Esophagus (tissue), 2 donors: ENCODE measurements around the gene NUSAP1. TPM values are rescaled to one million over a fixed set of nuclear protein-coding genes. Genes with fewer than 3 reads are reported as not detected.

Source experiments
- H3K27ac ChIP-seq, 2 donors: one replicate each; pipeline ENCODE4 v1.5.1; 2013; ENCODE audit warnings: low read depth in 2 of 2, mild to moderate bottlenecking in 2 of 2, inconsistent platforms in 1 of 2, low read length in 1 of 2, moderate library complexity in 1 of 2
- H3K27me3 ChIP-seq, 2 donors: one replicate each; pipeline ENCODE4 v1.6.1; 2013; ENCODE audit warnings: low read length in 2 of 2, control low read depth in 1 of 2, mild to moderate bottlenecking in 1 of 2; ENCODE audit not compliant: insufficient read depth in 2 of 2, control insufficient read depth in 1 of 2
- H3K36me3 ChIP-seq, 2 donors: one replicate each; pipeline ENCODE4 v1.6.1; 2013; ENCODE audit warnings: low read length in 1 of 2; ENCODE audit not compliant: control insufficient read depth in 2 of 2, insufficient read depth in 2 of 2
- H3K4me1 ChIP-seq, 2 donors: one replicate each; pipeline ENCODE4 v1.6.1; 2013; ENCODE audit warnings: low read length in 1 of 2; ENCODE audit not compliant: control insufficient read depth in 2 of 2, insufficient read depth in 2 of 2
- H3K4me3 ChIP-seq, 2 donors: one replicate each; pipeline ENCODE4 v1.5.1; 2013; ENCODE audit warnings: low read length in 2 of 2, mild to moderate bottlenecking in 2 of 2, low read depth in 1 of 2, moderate library complexity in 1 of 2
- H3K9me3 ChIP-seq, 2 donors: one replicate each; pipeline ENCODE4 v1.6.1; 2013; ENCODE audit warnings: mild to moderate bottlenecking in 2 of 2, low read depth in 1 of 2, low read length in 1 of 2, moderate library complexity in 1 of 2; ENCODE audit not compliant: control insufficient read depth in 2 of 2, insufficient read depth in 1 of 2
- WGBS, 2 donors: extraction: QIAGEN DNeasy Blood & Tissue Kit; methylation state at CpG; one replicate each; pipeline ENCODE4 v1.1.7; 2013; 5-methylcytosine and 5-hydroxymethylcytosine counted together
- polyA plus RNA-seq, 2 donors: library from polyadenylated mRNA; stranded (reverse); fragments of 200-250 nt; gene quantifications; one replicate each; pipeline ENCODE4 v1.2.3, GENCODE V29; 2013
- donor health status: healthy with polysubstance abuse.
- donor health status: Bipolar disorder and iron deficiency.

The NUSAP1 gene
- polyA plus RNA-seq, 2 donors: 16.6 to 28.0 TPM

- Histone ChIP-seq H3K9me3 (no peaks in the 10 kb centered on the region), H3K27ac (peak overlapping the region in 1 of 2 donors; percentile 58), H3K36me3 (no peaks in the 10 kb centered on the region), H3K4me3 (peak overlapping the region in 1 of 2 donors; percentile 64), H3K27me3 (no peaks in the 10 kb centered on the region), H3K4me1 (no peaks in the 10 kb centered on the region)
- 72 to 77% methylated on average over 6 of the region's 6 CpGs for WGBS, 2 donors
Observed at GRCh38 chr15:41331281-41331680, 1.4 kb upstream of the NUSAP1 start.

DNA sequence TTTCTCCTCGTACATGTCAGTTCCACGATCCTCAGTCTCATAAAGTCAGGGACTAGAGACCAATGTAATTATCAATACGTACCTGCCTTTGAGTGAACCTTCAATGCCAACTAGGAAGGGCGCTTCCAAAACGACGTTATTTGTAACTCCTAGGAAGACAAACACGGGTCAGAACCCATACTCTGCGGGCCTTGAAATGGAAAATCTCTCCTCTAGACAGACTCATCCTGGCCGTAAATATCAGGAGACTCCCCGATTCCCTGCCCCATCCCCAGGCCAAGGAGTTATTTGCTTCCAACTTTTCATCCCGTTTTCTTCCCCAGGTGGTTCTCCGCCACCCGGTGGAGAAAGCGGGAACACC lies 868 bp upstream of the NUSAP1 start:
- Histone ChIP-seq H3K36me3 (no peaks in the 10 kb centered on the region), H3K27me3 (no peaks in the 10 kb centered on the region), H3K27ac (peak overlapping the region; percentile 58 to 94), H3K4me3 (peak overlapping the region; percentile 64 to 82), H3K9me3 (no peaks in the 10 kb centered on the region), H3K4me1 (no peaks in the 10 kb centered on the region)
- 1% methylated on average over 14 of the region's 14 CpGs for WGBS, 2 donors

- Histone ChIP-seq H3K4me1 (no peaks in the 10 kb centered on the region), H3K27ac (peak overlapping the region; percentile 87 to 96), H3K27me3 (no peaks in the 10 kb centered on the region), H3K4me3 (peak overlapping the region; percentile 64 to 77), H3K9me3 (no peaks in the 10 kb centered on the region), H3K36me3 (no peaks in the 10 kb centered on the region)
- WGBS, 2 donors: 0% methylated on average over 26 of the region's 26 CpGs
Observed at GRCh38 chr15:41333026-41333562, 413 bp downstream of the NUSAP1 start.

- no peaks in the 10 kb centered on the region for H3K27me3 ChIP-seq
- H3K9me3 ChIP-seq: no peaks in the 10 kb centered on the region
- 81% methylated on average over 12 of the region's 12 CpGs for WGBS, 2 donors
- H3K4me3 ChIP-seq: no peak overlapping the region
- no peaks in the 10 kb centered on the region for H3K36me3 ChIP-seq
- H3K4me1 ChIP-seq: no peaks in the 10 kb centered on the region
- H3K27ac ChIP-seq: no peak overlapping the region
Observed at GRCh38 chr15:41334293-41335120, 1.8 kb downstream of the NUSAP1 start.

DNA sequence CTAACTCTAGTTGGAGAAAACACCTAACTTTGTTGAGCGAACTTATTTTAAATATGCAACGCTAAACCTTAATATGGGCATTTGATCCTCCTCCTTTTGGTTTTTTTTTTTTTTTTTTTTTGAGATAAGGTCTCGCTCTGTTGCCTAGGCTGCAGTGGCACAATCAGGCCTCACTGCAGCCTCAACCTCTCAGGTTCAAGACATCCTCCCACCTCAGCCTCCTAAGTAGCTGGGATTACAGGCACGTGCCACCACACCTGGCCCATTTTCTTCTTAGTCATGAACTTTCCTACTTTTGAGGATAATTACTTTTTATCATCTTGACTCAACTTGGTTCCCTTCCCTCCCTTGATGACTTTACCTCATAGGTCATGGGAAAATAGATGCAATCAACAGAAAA lies 3.9 kb downstream of the NUSAP1 start:
- Histone ChIP-seq H3K4me1 (peaks cover 0 to 2% of the 10 kb centered on the region in 2 donors), H3K4me3 (no peak overlapping the region), H3K27ac (no peak overlapping the region), H3K9me3 (no peaks in the 10 kb centered on the region), H3K27me3 (no peaks in the 10 kb centered on the region), H3K36me3 (no peaks in the 10 kb centered on the region)
- WGBS, 2 donors: 87 to 91% methylated on average over 4 of the region's 4 CpGs

GRCh38 chr15:41337047-41337446 lies 4.4 kb downstream of the NUSAP1 start:
- Histone ChIP-seq H3K36me3 (no peaks in the 10 kb centered on the region), H3K4me1 (peaks cover 0 to 2% of the 10 kb centered on the region in 2 donors), H3K9me3 (no peaks in the 10 kb centered on the region), H3K27ac (no peak overlapping the region), H3K27me3 (no peaks in the 10 kb centered on the region), H3K4me3 (no peak overlapping the region)
- WGBS, 2 donors: 98 to 100% methylated on average over 6 of the region's 6 CpGs

GRCh38 chr15:41337631-41338522 lies 5.2 kb downstream of the NUSAP1 start:
- Histone ChIP-seq H3K27me3 (no peaks in the 10 kb centered on the region), H3K36me3 (no peaks in the 10 kb centered on the region), H3K9me3 (no peaks in the 10 kb centered on the region), H3K4me3 (no peak overlapping the region), H3K4me1 (peaks cover 0 to 2% of the 10 kb centered on the region in 2 donors), H3K27ac (no peak overlapping the region)
- WGBS, 2 donors: 73 to 79% methylated on average over 13 of the region's 13 CpGs

DNA sequence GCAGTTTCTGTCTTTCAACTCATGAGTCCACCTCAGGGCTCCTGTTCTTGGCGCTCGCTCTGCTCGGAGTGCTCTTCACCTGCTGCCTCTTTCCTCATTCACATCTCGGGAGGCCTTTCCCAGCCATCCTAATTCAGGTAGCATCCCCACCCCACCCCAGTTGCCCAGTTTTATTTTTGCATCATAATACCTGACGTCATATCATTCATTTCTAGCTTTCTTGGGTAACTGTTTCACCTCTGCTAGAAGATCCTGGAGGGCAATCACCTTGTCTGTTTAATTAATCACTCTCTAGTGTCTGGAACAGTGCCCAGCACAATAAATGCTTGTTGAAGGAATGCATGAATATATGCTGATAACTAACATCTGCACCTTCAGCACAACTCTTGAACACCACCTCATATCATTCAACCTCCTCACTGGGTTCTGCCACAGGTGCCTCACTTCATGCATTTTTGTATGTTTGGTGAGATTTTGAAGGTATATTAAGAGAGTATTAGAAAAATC lies 7.6 kb downstream of the NUSAP1 start:
- no peaks in the 10 kb centered on the region for H3K27me3 ChIP-seq

GRCh38 chr15:41341519-41341918 lies 8.8 kb downstream of the NUSAP1 start:
- no peaks in the 10 kb centered on the region for H3K9me3 ChIP-seq
- no peak overlapping the region for H3K27ac ChIP-seq
- no peak overlapping the region for H3K4me3 ChIP-seq
- H3K27me3 ChIP-seq: no peaks in the 10 kb centered on the region
- H3K4me1 ChIP-seq: peaks cover 0 to 2% of the 10 kb centered on the region in 2 donors
- H3K36me3 ChIP-seq: no peaks in the 10 kb centered on the region
- WGBS, 2 donors: 81 to 87% methylated on average over 4 of the region's 4 CpGs

More for the DNA sequence above, 7.6 kb downstream of the NUSAP1 start:
- H3K27ac ChIP-seq: no peak overlapping the region
- H3K36me3 ChIP-seq: no peaks in the 10 kb centered on the region
- no peak overlapping the region for H3K4me3 ChIP-seq
- H3K4me1 ChIP-seq: peaks cover 0 to 2% of the 10 kb centered on the region in 2 donors
- H3K9me3 ChIP-seq: no peaks in the 10 kb centered on the region
- WGBS, 2 donors: 77 to 87% methylated on average over 5 of the region's 5 CpGs
